Thoracic aorta (tissue), 2 donors: ENCODE measurements around the gene TOPAZ1. TPM values are rescaled to one million over a fixed set of nuclear protein-coding genes. Genes with fewer than 3 reads are reported as not detected.

ENCODE experiments used
- ATAC-seq: fragments of 150-250 bp; one replicate; pipeline ENCODE4 v1.8.0; 2017; ENCODE audit warnings: low read depth; ENCODE audit not compliant: insufficient number of reproducible peaks, low FRiP score
- DNase-seq: peaks from one replicate; pipeline ENCODE4 v3.0.0-alpha.2; 2020; ENCODE audit warnings: low spot score
- H3K27ac ChIP-seq, 2 donors: fragments of 200-600 bp; sonication (generic); 1 replicate in 1 of 2; 2 replicates in 1 of 2; pipeline ENCODE4 v1.5.1; 2016; ENCODE audit warnings: mild to moderate bottlenecking in 2 of 2, moderate library complexity in 2 of 2
- H3K27me3 ChIP-seq: fragments of 200-600 bp; sonication (generic); replicated peaks from 2 replicates; pipeline ENCODE4 v1.6.0; 2016; ENCODE audit warnings: mild to moderate bottlenecking; ENCODE audit not compliant: insufficient read depth
- H3K36me3 ChIP-seq: fragments of 200-600 bp; sonication (generic); one replicate; pipeline ENCODE4 v1.5.1; 2016
- H3K4me1 ChIP-seq, 2 donors: fragments of 200-600 bp; sonication (generic); 1 replicate in 1 of 2; 2 replicates in 1 of 2; pipeline versions ENCODE4 v1.5.1 to v1.6.0; 2016; ENCODE audit warnings: low read depth in 2 of 2, mild to moderate bottlenecking in 1 of 2; ENCODE audit not compliant: control insufficient read depth in 1 of 2
- H3K4me3 ChIP-seq: fragments of 200-600 bp; sonication (generic); 2 replicates; pipeline ENCODE4 v1.5.1; 2016; ENCODE audit warnings: mild to moderate bottlenecking
- H3K9me3 ChIP-seq: fragments of 200-600 bp; sonication (generic); 2 replicates; pipeline ENCODE4 v1.5.1; 2016
- CTCF ChIP-seq: fragments of 200-600 bp; sonication (generic); IDR thresholded peaks from one replicate; pipeline ENCODE4 v1.5.1; 2019; ENCODE audit warnings: antibody characterized with exemption
- total RNA-seq, 2 donors: library from RNA; depleted of rRNA; stranded (reverse); fragments of >200 nt; gene quantifications; one replicate each; pipeline versions ENCODE4 v1.1.0 to v1.2.3, GENCODE V29; 2016

TOPAZ1 gene
- total RNA-seq, 2 donors from 2014 or later = not detected

DNA sequence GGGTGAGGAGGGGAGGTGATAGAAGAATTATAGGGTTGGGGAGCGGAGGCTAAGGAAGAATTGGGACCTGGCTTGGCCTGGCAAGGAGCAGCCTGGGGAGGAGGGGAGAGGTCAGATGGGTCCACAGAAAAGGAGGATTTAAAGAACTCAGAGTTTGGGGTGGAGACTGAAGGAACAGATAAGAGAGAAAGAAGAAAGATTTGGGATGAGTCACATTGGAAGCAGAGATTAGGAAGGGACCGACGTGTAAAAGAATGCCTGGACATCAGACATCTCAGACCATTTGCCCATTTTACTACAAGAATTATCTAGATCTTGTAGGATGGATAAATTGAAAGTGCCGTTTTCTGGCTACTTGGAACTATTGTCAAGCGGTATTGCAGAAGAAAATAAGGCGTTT, 107.3 kb downstream of the TOPAZ1 start:
- ATAC-seq = no peak
- Histone ChIP-seq H3K4me3 (no peak overlapping the region), H3K27me3 (no peaks in the 10 kb centered on the region), H3K4me1 (no peaks in the 10 kb centered on the region), H3K9me3 (no peaks in the 10 kb centered on the region), H3K36me3 (no peaks in the 10 kb centered on the region), H3K27ac (no peak overlapping the region)
- DNase-seq = no peak
- TF ChIP-seq CTCF = no peak

DNA sequence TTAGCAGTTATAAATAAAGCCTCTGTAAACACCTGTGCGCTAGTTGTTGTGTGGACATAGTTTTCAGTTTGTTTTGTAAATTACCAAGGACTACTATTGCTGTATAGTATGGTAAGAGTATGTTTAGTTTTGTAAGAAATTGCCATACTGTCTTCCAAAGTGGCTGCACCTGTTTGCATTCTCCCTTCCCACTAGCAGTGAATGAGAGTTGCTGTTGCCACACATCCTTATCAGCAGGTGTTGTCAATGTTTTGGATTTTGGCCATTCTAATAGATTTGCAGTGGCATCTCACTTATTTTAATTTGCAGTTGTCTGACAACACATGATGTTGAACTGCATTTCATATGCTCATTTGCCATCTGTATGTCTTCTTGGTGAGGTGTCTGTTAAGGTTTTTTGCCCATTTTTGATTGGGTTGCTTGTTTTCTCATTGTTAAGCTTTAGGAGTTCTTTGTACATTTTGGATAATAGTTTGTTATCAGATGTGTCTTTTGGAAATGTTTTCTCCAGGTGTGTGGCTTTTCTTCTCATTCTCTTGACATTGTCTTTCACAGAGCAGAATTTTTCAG, 111.8 kb downstream of the TOPAZ1 start:
- H3K36me3 ChIP-seq = no peaks in the 10 kb centered on the region
- H3K4me3 ChIP-seq = no peak overlapping the region
- no peak overlapping the region for H3K27ac ChIP-seq
- H3K27me3 ChIP-seq = no peaks in the 10 kb centered on the region
- H3K4me1 ChIP-seq = peaks cover 8 to 16% of the 10 kb centered on the region in 2 donors
- TF ChIP-seq CTCF = no peak
- ATAC-seq (no peak), DNase-seq (no peak)
- H3K9me3 ChIP-seq = no peaks in the 10 kb centered on the region

GRCh38 chr3:44355362-44356033, 113.8 kb downstream of the TOPAZ1 start:
- DNase-seq (peak; percentile 8), ATAC-seq (peak; percentile 99)
- H3K4me3 ChIP-seq = no peak overlapping the region
- no peaks in the 10 kb centered on the region for H3K36me3 ChIP-seq
- TF ChIP-seq CTCF = no peak
- no peaks in the 10 kb centered on the region for H3K27me3 ChIP-seq
- no peaks in the 10 kb centered on the region for H3K9me3 ChIP-seq
- H3K4me1 ChIP-seq = peaks cover 8 to 16% of the 10 kb centered on the region in 2 donors
- peak overlapping the region; percentile 24 to 69 for H3K27ac ChIP-seq

DNA sequence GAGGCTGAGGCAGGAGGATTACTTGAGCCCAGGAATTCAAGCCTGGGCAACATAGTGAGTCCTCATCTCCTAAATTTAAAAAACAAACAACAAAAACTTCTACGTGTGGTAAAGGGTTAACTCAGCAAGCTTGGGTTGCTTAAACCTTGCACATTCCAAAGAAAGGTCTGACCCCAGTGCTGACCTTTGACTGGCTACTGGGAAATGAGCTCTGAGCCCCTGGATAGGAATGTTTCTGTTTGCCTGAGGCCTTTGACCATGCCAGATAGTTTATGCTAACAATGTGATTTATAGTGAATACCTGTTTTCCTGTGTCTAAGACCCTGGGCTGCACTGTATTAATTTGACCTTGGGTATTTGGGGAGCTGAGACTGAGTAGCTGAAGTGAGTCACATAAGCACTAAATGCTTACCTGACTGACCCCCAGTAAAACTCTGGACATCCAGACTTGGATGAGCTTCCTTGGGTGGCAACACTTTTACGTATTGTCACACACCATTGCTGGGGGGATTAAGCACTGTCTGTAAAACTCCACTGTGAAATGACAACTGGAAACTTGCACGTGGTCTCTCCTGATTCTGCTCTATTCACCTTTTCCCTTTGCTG, 117.6 kb downstream of the TOPAZ1 start:
- H3K4me3 ChIP-seq = no peak overlapping the region
- TF ChIP-seq CTCF = no peak
- H3K27ac ChIP-seq = no peak overlapping the region
- peaks cover 4% of the 10 kb centered on the region for H3K36me3 ChIP-seq
- H3K4me1 ChIP-seq = peaks cover 8 to 16% of the 10 kb centered on the region in 2 donors
- DNase-seq (no peak), ATAC-seq (no peak)
- no peaks in the 10 kb centered on the region for H3K27me3 ChIP-seq
- no peaks in the 10 kb centered on the region for H3K9me3 ChIP-seq

DNA sequence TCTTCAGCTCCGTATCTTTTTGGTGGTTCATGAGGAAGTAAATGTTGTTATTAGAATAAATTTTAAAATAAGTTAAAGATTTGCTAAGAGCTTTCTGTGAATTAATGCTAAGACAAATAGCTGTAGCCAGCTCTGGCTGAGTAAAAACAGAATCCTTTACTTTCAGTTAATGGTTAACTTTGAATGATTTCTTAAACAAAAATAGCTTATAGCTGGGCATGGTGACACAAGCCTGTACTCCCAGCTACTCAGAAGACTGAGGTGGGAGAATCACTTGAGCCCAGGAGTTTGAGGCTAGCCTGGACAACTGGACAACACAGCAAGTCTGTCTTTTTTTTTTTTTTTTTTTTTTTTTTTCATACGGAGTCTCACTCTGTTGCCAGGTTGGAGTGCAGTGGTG, 121.9 kb downstream of the TOPAZ1 start:
- no peak for TF ChIP-seq CTCF
- no peaks in the 10 kb centered on the region for H3K27me3 ChIP-seq
- peaks cover 7% of the 10 kb centered on the region for H3K36me3 ChIP-seq
- no peak for ATAC-seq
- no peak overlapping the region for H3K4me3 ChIP-seq
- H3K4me1 ChIP-seq = no peaks in the 10 kb centered on the region
- no peaks in the 10 kb centered on the region for H3K9me3 ChIP-seq
- DNase-seq = no peak
- H3K27ac ChIP-seq = no peak overlapping the region
